Activated CD4-positive, alpha-beta T cell treated with anti-CD3 and anti-CD28 coated beads for 36 hours (primary cell): ENCODE data around the gene SYCN. TPM values are rescaled to one million over a fixed set of nuclear protein-coding genes. Genes with fewer than 3 reads are reported as not detected.
"Not testable (repeated sequence)": the region's sequence is repeated elsewhere in the genome, so short reads cannot be mapped to it uniquely, and the experiment has no call there.

Experiments used
- ATAC-seq: fragments of 200-7000 bp; cut with Tn5 transposase; one replicate; pipeline ENCODE4 v1.10.0; 2021; ENCODE audit warnings: mild to moderate bottlenecking, moderate library complexity
- CTCF ChIA-PET: fragments of 350-600 bp; sonication (Branson Sonifier 250); formaldehyde crosslinking; loops from one replicate; lab custom pipeline; 2021; ENCODE audit warnings: antibody characterized with exemption; lab: Charles Lee
- POLR2A ChIA-PET: fragments of 350-600 bp; sonication (Branson Sonifier 250); formaldehyde crosslinking; loops from one replicate; lab custom pipeline; 2021; ENCODE audit warnings: antibody characterized with exemption, inconsistent platforms; lab: Charles Lee
- DNase-seq: peaks from one replicate; pipeline ENCODE4 v3.0.0-alpha.2; 2020
- H3K27ac Mint-ChIP-seq: one replicate; pipeline ENCODE4 v1.8.0; 2021; ENCODE audit warnings: mixed read lengths
- H3K27me3 Mint-ChIP-seq: one replicate; pipeline ENCODE4 v1.8.0; 2021; ENCODE audit warnings: mixed read lengths
- H3K36me3 Mint-ChIP-seq: one replicate; pipeline ENCODE4 v1.8.0; 2021; ENCODE audit warnings: low read depth, mixed read lengths
- H3K4me1 Mint-ChIP-seq: one replicate; pipeline ENCODE4 v1.8.0; 2021; ENCODE audit warnings: mixed read lengths
- H3K4me3 Mint-ChIP-seq: one replicate; pipeline ENCODE4 v1.8.0; 2021; ENCODE audit warnings: mild to moderate bottlenecking, moderate library complexity, mixed read lengths
- H3K9me3 Mint-ChIP-seq: one replicate; pipeline ENCODE4 v1.8.0; 2021; ENCODE audit warnings: low read depth, mixed read lengths
- intact Hi-C, 2 experiments: fragments of 100-400 bp; cut with DNase I in 1 of 2; cut with micrococcal nuclease in 1 of 2; formaldehyde crosslinking; loops; one replicate each; pipeline versions ENCODE4 v1.14.2 to v1.15.1; 2022 to 2024; cut with DNase I, micrococcal nuclease
- total RNA-seq, 2 experiments: library from RNA; stranded (reverse); gene quantifications; one replicate each; pipeline ENCODE4 v1.2.3, GENCODE V29; 2021

The SYCN gene
- total RNA-seq, 2 experiments from 2014 or later = not detected

DNA sequence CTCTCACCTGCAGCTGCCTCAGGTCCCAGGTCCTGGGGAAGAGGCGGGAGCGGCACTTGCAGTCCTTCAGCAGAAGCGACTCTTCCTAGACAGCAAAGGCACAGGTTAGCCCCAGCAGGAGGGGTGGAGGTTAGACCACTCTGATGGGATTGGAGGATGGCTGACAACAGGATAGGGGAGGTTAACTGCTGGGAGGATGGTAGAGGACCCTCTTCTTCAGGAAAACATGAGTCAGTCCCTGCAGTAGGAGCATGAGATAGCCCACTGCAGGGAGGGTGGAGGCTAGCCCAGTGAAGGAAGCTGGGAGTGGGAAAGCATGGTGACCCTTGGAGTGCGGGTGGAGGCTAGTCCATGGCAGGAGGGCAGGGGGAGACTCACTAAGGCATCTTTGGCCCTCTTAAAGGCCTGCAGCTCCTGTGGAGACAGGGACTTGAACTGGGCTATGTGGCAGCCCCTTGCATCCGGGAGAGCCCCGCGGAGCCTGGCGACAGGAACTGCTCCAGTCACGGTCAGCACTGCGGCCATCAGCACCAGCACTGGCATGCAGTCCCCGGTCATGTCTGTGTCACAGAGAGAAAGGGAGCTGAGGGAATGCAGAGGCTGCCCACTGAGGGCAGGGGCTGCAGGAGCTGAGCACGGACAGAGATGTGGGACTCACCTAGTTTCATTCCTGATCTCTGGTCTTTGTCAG, 40.5 kb upstream of the SYCN start, which contains the start of gene IFNL3:
Gene IFNL3 (minus strand): TSS at position 597 of the 691 bp plus-strand sequence. CDS start 39 bp downstream, at position 558.
- H3K27me3 Mint-ChIP-seq = peaks cover 10% of the 10 kb centered on the region
- DNase-seq, H3K27ac Mint-ChIP-seq, ATAC-seq, intact Hi-C loops, H3K4me3 Mint-ChIP-seq, H3K4me1 Mint-ChIP-seq, H3K36me3 Mint-ChIP-seq, H3K9me3 Mint-ChIP-seq: not testable (repeated sequence)
- ChIA-PET POLR2A (interaction anchor here (0.6 kb wide), 1 partner anchor 222 kb away, joined by 3 read pairs; no protein-coding TSS in a partner anchor), CTCF (interaction anchor here (0.6 kb wide), 1 partner anchor 340 kb away, joined by 3 read pairs; no protein-coding TSS in a partner anchor)

DNA sequence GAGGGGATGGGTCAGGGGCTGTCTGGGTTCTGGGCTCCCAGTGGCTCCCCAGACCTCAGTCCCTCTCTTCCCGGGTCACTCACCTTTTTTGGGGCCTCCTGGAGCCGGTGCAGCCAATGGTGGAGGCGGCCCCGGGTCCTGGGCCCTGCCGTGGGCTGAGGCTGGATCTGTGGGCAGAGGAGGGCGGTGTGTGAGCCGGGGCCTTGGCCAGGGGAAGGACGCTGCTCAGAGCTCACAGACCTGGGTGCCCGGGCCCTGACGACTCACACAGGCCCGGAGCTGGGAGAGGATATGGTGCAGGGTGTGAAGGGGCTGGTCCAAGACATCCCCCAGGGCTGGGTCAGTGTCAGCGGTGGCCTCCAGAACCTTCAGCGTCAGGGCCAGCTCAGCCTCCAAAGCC, 39.7 kb upstream of the SYCN start:
- H3K4me1 Mint-ChIP-seq, intact Hi-C loops, POLR2A ChIA-PET, H3K9me3 Mint-ChIP-seq, DNase-seq, ATAC-seq, H3K4me3 Mint-ChIP-seq, H3K27ac Mint-ChIP-seq, H3K36me3 Mint-ChIP-seq, H3K27me3 Mint-ChIP-seq: not testable (repeated sequence)
- CTCF ChIA-PET = interaction anchor here (0.6 kb wide), 1 partner anchor 339 kb away, joined by 3 read pairs; no protein-coding TSS in a partner anchor

DNA sequence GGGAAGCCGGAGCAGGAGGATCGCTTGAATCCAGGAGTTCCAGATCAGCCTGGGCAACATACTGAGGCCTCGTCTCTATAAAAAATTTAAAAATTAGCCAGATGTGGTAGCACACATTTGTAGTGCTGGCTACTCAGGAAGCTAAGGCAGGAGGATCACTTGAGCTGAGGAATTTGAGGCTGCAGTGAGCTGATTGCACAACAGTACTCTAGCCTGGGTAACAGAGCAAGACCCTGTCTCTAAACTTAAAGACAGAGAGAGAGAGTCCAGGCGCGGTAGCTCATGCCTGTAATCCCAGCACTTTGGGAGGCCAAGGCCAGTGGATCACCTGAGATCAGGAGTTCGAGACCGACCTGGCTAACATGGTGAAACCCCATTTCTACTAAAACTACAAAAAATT, 36.4 kb upstream of the SYCN start:
- POLR2A ChIA-PET = interaction anchor here (0.6 kb wide), 1 partner anchor 17 kb away, joined by 3 read pairs; no protein-coding TSS in a partner anchor
- intact Hi-C loops = no loop called here
- no peak overlapping the region for H3K27ac Mint-ChIP-seq
- no peaks in the 10 kb centered on the region for H3K27me3 Mint-ChIP-seq
- H3K36me3 Mint-ChIP-seq = no peaks in the 10 kb centered on the region
- peaks cover 19% of the 10 kb centered on the region for H3K4me1 Mint-ChIP-seq
- H3K9me3 Mint-ChIP-seq = no peaks in the 10 kb centered on the region
- H3K4me3 Mint-ChIP-seq = no peak overlapping the region
- no peak for ATAC-seq
- DNase-seq = no peak
- CTCF ChIA-PET = no interaction called here

GRCh38 chr19:39238944-39239343, 34.9 kb upstream of the SYCN start:
- Mint-ChIP-seq H3K4me3 (no peak overlapping the region), H3K27ac (no peak overlapping the region), H3K9me3 (no peaks in the 10 kb centered on the region), H3K4me1 (peaks cover 19% of the 10 kb centered on the region), H3K36me3 (no peaks in the 10 kb centered on the region), H3K27me3 (no peaks in the 10 kb centered on the region)
- no peak for ATAC-seq
- DNase-seq = no peak
- intact Hi-C loops = no loop called here
- POLR2A ChIA-PET = interaction anchor here (0.7 kb wide), 1 partner anchor 147 kb away, joined by 13 read pairs; no protein-coding TSS in a partner anchor
- CTCF ChIA-PET = interaction anchor here (0.6 kb wide), 1 partner anchor 832 kb away, joined by 3 read pairs; no protein-coding TSS in a partner anchor

- H3K4me3 Mint-ChIP-seq = no peak overlapping the region
- DNase-seq = no peak
- ChIA-PET POLR2A (no interaction called here), CTCF (interaction anchor here (1.0 kb wide), 1 partner anchor 308 kb away, joined by 3 read pairs; the partner anchor contains the start of genes MRPS12 and SARS2)
- intact Hi-C loops = no loop called here
- H3K27me3 Mint-ChIP-seq = no peaks in the 10 kb centered on the region
- ATAC-seq = no peak
- no peaks in the 10 kb centered on the region for H3K36me3 Mint-ChIP-seq
- peaks cover 19% of the 10 kb centered on the region for H3K4me1 Mint-ChIP-seq
- H3K9me3 Mint-ChIP-seq = no peaks in the 10 kb centered on the region
- peak overlapping the region; percentile 76 for H3K27ac Mint-ChIP-seq
These were observed 34.1 kb upstream of the SYCN start for GRCh38 chr19:39238209-39238608.

DNA sequence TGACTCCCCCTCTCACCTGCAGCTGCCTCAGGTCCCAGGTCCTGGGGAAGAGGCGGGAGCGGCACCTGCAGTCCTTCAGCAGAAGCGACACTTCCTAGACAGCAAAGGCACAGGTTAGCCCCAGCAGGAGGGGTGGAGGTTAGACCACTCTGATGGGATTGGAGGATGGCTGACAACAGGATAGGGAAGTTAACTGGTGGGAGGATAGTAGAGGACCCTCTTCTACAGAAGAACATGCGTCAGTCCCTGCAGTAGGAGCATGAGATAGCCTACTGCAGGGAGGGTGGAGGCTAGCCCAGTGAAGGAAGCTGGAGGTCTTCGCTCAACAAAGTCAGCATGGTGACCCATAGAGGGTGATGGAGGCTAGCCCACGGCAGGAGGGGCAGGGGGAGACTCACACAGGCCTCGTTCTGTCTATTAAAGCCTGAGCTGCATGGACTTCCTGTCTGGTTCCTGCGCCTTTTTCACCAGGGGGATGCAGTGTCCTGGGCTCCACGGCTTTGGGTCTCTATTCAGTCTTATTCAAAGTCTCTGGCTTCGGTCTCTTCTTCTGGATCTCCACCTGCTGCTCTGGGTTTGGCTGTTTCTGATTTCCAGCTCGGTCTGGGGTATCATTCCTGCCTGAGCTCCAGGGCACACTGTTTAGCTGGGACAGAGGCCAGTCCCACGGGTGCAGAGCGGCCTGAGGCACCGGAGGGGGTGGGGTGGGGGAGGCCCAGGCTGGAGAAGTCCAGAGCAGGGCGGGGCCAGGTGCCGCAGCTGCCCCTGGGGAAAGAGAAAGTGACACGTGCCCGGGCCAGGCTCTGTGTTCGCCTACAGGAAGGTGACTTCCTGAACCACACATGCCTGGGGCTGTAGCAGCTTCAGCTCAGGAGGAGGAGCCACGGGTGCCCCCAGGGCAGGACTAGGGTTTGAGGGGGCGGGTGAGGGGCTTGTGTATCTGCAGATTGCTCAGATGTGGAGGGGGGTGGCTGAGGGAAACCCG, 33.4 kb upstream of the SYCN start:
- intact Hi-C loops = no loop called here
- H3K27ac Mint-ChIP-seq = peak overlapping the region; percentile 76
- H3K4me3 Mint-ChIP-seq = peak overlapping the region; percentile 43
- ChIA-PET CTCF (interaction anchor here (1.0 kb wide), 1 partner anchor 307 kb away, joined by 3 read pairs; the partner anchor contains the start of genes MRPS12 and SARS2), POLR2A (no interaction called here)
- H3K4me1 Mint-ChIP-seq = peaks cover 19% of the 10 kb centered on the region
- peak; percentile 68 for DNase-seq
- H3K27me3 Mint-ChIP-seq = no peaks in the 10 kb centered on the region
- H3K36me3 Mint-ChIP-seq = no peaks in the 10 kb centered on the region
- H3K9me3 Mint-ChIP-seq = no peaks in the 10 kb centered on the region
- peak; percentile 87 for ATAC-seq

GRCh38 chr19:39236527-39236926, 32.5 kb upstream of the SYCN start:
- intact Hi-C loops = no loop called here
- peaks cover 19% of the 10 kb centered on the region for H3K4me1 Mint-ChIP-seq
- ChIA-PET CTCF (no interaction called here), POLR2A (no interaction called here)
- DNase-seq (peak; percentile 33), ATAC-seq (peak; percentile 61)
- no peak overlapping the region for H3K27ac Mint-ChIP-seq
- H3K36me3 Mint-ChIP-seq = no peaks in the 10 kb centered on the region
- no peaks in the 10 kb centered on the region for H3K9me3 Mint-ChIP-seq
- no peak overlapping the region for H3K4me3 Mint-ChIP-seq
- H3K27me3 Mint-ChIP-seq = no peaks in the 10 kb centered on the region

DNA sequence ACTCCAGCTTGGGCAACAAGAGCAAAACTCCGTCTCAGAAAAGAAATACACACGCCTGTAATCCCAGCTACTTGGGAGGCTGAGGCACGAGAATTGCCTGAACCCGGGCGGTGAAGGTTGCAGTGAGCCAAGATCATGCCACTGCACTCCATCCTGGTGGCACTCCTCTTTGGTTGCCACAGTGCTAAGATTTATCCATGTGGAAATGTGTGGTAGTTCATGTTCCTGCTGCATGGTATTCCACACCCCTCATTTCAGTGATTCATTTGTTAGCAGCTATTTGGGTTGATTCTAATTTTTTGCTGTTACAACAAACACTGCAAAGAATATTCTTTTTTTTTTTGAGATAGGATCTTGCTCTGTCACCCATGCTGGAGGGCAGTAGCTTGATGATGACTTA, 28.6 kb upstream of the SYCN start:
- ChIA-PET POLR2A (no interaction called here), CTCF (interaction anchor here (0.7 kb wide), 1 partner anchor 113 kb away, joined by 3 read pairs; no protein-coding TSS in a partner anchor)
- H3K27me3 Mint-ChIP-seq = no peaks in the 10 kb centered on the region
- DNase-seq (no peak), ATAC-seq (no peak)
- intact Hi-C loops = no loop called here
- no peak overlapping the region for H3K27ac Mint-ChIP-seq
- H3K9me3 Mint-ChIP-seq = no peaks in the 10 kb centered on the region
- no peak overlapping the region for H3K4me3 Mint-ChIP-seq
- H3K36me3 Mint-ChIP-seq = no peaks in the 10 kb centered on the region
- H3K4me1 Mint-ChIP-seq = peaks cover 11% of the 10 kb centered on the region

DNA sequence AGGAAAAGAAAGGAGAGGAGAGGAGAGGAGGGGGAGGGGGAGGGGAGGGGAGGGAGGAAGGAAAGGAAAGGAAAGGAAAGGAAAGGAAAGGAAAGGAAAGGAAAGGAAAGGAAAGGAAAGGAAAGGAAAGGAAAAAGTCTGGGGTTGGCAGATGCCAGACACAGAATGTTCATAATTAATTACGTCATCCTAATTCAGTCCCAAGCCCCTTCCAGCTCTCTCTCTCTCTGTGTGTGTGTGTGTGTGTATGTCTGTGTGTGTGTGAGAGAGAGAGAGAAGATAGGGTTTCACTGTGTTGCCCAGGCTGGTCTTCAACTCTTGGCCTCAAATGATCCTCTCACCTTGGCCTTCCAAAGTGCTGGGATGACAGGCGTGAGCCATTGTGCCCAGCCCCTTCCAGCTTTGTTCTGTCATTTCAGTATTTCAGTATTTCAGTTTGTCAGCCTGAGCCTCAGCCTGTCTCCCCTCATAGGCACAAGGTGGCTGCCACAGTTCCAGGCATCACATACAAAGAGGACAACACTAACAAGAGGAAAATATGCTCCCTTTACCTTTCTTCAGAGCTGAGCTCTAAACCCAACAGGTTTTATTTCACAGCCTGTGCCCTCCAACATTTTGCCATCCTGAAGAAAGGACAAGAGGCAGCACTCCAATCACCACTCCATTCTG, 26.2 kb upstream of the SYCN start:
- Mint-ChIP-seq H3K27ac (no peak overlapping the region), H3K36me3 (no peaks in the 10 kb centered on the region), H3K4me1 (no peaks in the 10 kb centered on the region), H3K27me3 (no peaks in the 10 kb centered on the region), H3K4me3 (no peak overlapping the region), H3K9me3 (no peaks in the 10 kb centered on the region)
- ChIA-PET CTCF (interaction anchor here (0.8 kb wide), 1 partner anchor 562 kb away, joined by 4 read pairs; no protein-coding TSS in a partner anchor), POLR2A (no interaction called here)
- intact Hi-C loops = no loop called here
- no peak for DNase-seq
- ATAC-seq = no peak

DNA sequence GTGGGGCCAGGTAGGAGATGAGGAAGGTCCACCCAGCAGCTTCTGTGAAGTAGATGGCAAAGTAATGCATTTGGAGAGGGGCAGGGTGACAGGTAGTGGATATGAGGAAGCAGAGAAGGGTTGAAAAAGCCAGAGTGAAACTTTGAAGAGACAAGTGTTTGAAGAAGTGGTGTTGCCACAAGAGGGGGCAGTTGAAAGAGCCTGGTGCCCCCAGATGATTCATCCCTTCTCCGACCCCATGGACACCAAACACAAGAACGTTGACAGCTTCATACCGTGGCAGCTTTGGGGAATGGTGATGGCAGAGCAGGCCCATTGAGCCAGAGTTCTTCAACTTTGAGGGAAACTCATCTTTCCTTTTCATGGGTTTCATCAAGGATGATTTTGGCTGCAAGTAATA, 20.8 kb upstream of the SYCN start:
- Mint-ChIP-seq H3K9me3 (no peaks in the 10 kb centered on the region), H3K27ac (no peak overlapping the region), H3K36me3 (no peaks in the 10 kb centered on the region), H3K27me3 (peaks cover 21% of the 10 kb centered on the region), H3K4me1 (no peaks in the 10 kb centered on the region), H3K4me3 (no peak overlapping the region)
- CTCF ChIA-PET = interaction anchor here (0.6 kb wide), 1 partner anchor 249 kb away, joined by 3 read pairs; the partner anchor contains the start of gene FBXO17
- POLR2A ChIA-PET = no interaction called here
- intact Hi-C loops = no loop called here
- ATAC-seq (no peak), DNase-seq (no peak)
